IPS-15b (cell line): Measurements from ENCODE around the gene DOCK3.

Experiments used
- H3K27me3 ChIP-seq: one replicate; pipeline ENCODE4 v1.6.1; 2013; ENCODE audit warnings: low read length; ENCODE audit not compliant: control insufficient read depth, insufficient read depth
- H3K36me3 ChIP-seq: one replicate; pipeline ENCODE4 v1.6.1; 2013; ENCODE audit warnings: low read length; ENCODE audit not compliant: control insufficient read depth, insufficient read depth
- H3K4me1 ChIP-seq: one replicate; pipeline ENCODE4 v1.6.1; 2013; ENCODE audit warnings: mild to moderate bottlenecking, low read length; ENCODE audit not compliant: control insufficient read depth, insufficient read depth
- H3K4me3 ChIP-seq: one replicate; pipeline ENCODE4 v1.5.1; 2013; ENCODE audit warnings: low read depth, low read length
- H3K9ac ChIP-seq: one replicate; pipeline ENCODE4 v1.6.1; 2013; ENCODE audit warnings: low read depth, mild to moderate bottlenecking, low read length
- H3K9me3 ChIP-seq: one replicate; pipeline ENCODE4 v1.6.1; 2013; ENCODE audit warnings: mild to moderate bottlenecking, low read length; ENCODE audit not compliant: control insufficient read depth, insufficient read depth

The DOCK3 gene, protein sequence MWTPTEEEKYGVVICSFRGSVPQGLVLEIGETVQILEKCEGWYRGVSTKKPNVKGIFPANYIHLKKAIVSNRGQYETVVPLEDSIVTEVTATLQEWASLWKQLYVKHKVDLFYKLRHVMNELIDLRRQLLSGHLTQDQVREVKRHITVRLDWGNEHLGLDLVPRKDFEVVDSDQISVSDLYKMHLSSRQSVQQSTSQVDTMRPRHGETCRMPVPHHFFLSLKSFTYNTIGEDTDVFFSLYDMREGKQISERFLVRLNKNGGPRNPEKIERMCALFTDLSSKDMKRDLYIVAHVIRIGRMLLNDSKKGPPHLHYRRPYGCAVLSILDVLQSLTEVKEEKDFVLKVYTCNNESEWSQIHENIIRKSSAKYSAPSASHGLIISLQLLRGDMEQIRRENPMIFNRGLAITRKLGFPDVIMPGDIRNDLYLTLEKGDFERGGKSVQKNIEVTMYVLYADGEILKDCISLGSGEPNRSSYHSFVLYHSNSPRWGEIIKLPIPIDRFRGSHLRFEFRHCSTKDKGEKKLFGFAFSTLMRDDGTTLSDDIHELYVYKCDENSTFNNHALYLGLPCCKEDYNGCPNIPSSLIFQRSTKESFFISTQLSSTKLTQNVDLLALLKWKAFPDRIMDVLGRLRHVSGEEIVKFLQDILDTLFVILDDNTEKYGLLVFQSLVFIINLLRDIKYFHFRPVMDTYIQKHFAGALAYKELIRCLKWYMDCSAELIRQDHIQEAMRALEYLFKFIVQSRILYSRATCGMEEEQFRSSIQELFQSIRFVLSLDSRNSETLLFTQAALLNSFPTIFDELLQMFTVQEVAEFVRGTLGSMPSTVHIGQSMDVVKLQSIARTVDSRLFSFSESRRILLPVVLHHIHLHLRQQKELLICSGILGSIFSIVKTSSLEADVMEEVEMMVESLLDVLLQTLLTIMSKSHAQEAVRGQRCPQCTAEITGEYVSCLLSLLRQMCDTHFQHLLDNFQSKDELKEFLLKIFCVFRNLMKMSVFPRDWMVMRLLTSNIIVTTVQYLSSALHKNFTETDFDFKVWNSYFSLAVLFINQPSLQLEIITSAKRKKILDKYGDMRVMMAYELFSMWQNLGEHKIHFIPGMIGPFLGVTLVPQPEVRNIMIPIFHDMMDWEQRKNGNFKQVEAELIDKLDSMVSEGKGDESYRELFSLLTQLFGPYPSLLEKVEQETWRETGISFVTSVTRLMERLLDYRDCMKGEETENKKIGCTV (N-terminal part only)

DNA sequence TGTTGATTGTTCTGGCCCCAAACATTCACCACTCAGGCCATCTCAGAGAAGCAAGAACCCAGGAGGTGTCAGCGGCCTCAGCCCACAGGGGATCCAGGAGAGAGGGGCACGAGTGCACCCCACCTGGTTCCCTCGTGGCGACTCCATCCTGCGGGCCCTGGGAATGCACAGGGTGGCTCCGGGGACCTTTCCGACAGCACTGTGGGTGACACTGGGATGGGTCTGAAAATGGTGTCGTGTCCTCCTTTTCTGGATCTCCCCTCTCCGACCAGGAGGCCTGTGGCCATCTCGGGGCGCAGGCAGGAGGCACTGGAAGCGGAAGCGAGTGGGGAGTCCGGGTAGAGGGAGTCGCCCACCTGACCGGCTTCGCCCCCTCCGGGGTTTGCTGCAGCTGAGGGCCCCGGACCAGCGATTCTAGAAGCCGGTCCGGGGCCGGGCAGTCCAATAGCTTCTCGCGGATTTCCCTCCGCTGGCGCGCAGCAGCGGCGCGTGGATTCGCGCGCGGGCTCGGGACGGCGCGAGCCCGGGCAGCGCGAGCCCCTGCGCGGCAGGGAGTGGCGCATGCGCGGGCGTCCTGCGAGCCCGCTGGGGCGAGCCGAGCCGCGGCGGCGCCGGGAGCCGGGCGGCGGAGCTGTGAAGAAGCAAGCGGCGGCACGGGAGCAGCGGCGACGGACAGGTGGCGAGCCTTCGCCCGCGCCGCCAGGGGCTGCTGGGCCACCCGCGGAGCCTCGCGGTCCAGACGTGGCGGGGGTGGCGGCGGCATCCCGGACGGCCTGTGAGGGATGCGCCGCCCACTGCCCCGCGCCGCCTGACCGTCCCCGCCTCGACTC lies at the start of gene DOCK3:
TSS of gene DOCK3 (plus strand) at position 579 of the 830 bp plus-strand sequence. CDS start 337 bp downstream, outside the sequence.
- no peaks in the 10 kb centered on the region for H3K9me3 ChIP-seq
- peaks cover 4% of the 10 kb centered on the region for H3K4me1 ChIP-seq
- H3K36me3 ChIP-seq, result no peaks in the 10 kb centered on the region
- H3K27me3 ChIP-seq, result peaks cover 31% of the 10 kb centered on the region
- peak within 1 kb of the TSS; percentile 70 for H3K9ac ChIP-seq
- H3K4me3 ChIP-seq, result peak within 1 kb of the TSS; percentile 78

DNA sequence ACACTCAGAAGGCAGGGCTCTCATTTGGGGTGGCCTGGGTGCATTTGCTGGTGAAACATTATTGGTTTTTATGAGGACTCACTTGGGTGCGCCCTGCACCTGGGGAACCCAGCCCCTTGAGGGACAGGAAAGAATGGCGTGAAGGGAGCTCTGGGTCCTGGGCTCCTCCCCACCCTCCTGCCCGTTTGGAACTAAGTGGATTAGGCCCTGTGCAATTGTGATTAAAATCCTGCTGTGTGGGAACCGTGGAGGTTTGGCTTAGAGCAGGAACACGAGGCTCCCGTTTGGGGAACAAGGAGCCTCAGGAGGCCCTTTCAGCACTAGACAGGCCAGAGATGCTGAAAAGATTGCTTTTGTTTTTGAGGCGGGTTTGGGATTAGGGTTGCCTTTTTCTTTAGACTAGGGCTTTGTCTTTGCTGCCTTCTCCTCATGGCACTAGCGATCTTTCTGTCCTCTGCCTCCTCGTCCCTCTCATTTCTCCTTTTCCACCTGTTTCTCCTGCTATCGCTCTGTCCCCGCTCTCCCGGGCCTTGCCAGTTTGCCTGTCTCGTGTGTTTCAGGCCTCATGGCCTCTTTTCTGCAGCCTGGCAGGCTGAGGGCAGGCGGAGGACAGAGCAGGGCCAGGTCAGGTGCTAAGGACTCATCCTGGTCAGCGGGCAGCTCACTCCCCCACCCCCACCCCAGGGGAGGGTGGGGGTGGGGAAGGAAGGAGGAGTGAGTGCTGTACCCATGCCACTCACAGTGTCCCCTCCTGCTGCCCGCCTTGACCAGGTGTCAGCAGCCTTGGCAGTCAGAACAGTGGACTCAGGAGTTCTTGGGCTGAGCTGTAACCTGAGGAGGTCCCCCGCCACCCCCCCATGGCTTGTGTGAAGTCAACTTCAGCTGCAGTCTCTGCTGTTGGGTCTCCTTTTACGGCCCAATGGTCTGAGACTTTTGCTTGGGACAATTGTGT lies 49.2 kb upstream of the DOCK3 start:
- H3K4me1 ChIP-seq, result peaks cover 19% of the 10 kb centered on the region
- no peaks in the 10 kb centered on the region for H3K36me3 ChIP-seq
- H3K4me3 ChIP-seq, result no peak overlapping the region
- H3K9ac ChIP-seq, result no peak overlapping the region
- no peaks in the 10 kb centered on the region for H3K27me3 ChIP-seq
- H3K9me3 ChIP-seq, result no peaks in the 10 kb centered on the region

DNA sequence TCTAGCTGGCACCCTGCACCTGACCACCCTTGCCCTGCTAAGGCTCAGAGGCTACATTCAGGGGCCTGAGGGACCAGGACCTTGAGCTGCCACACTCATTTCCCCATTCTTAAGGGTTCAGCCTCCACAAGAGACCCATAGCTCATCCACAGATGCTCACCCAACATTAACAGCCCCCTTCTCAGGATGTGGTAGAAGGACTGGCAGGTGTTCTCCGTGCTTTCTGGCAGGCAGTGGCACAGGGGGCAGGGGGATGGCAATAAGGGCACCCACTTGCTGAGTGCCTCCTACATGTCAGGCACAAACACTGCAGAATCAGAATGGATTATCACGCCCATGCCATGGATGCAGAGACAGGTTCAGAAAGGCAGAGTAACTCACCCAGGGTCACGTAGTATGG lies 48.3 kb upstream of the DOCK3 start:
- H3K4me1 ChIP-seq, result peaks cover 19% of the 10 kb centered on the region
- H3K27me3 ChIP-seq, result no peaks in the 10 kb centered on the region
- H3K4me3 ChIP-seq, result no peak overlapping the region
- H3K9ac ChIP-seq, result no peak overlapping the region
- no peaks in the 10 kb centered on the region for H3K36me3 ChIP-seq
- no peaks in the 10 kb centered on the region for H3K9me3 ChIP-seq

DNA sequence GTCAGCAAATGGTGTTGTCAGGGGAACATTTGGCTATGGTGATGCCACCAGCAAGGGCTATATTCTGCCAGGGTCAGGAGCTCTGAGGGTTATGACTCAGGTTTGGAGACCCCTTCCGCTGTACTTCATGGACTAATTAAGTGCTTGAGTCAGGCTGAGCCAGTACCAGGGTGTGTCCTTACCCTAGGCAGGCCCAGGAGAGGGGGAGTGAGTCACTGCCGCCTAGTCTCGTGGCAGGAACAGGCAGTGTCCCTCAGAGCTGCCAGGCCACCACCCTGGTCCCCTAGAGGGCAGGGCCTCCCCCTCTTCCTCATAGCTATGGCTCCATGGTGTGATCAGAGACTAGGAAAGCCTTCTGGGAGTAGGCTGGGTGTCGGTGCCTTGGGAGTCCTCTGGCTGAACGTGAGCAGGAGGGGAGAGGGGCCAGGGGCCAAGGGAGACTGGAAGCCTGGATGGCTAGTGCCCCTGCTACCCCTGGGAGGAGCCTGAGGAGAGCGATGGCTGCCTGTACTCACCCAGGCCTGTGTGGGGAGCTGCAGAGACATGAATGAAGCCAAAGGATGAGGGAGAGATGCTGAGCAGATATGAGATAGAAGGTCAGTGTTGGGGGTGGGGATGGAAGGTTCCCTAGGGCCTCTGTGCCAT lies 47.2 kb upstream of the DOCK3 start:
- Histone ChIP-seq H3K4me1 (peaks cover 19% of the 10 kb centered on the region), H3K9me3 (no peaks in the 10 kb centered on the region), H3K9ac (peak overlapping the region; percentile 65), H3K36me3 (no peaks in the 10 kb centered on the region), H3K4me3 (no peak overlapping the region), H3K27me3 (no peaks in the 10 kb centered on the region)

DNA sequence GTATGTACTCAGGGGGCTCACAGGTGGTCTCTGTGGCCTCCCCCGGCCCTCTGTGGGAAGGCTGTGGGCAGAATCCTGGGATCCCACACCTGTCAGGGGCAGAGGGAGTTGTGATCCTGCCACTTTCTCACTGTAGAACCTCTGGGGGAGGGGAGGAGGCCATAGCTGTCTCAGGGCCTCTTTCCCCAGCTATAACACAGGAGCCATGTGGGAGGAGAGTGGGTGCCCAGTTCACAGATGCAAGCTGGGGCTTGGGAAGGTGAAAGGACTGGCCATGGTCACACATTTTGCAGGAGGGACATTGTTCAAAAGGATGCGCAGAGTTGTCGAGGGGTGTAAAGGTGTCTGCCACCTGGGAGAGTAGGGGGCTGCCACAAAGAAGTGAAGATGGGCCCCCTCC lies 46.1 kb upstream of the DOCK3 start:
- Histone ChIP-seq H3K9me3 (no peaks in the 10 kb centered on the region), H3K9ac (no peak overlapping the region), H3K27me3 (no peaks in the 10 kb centered on the region), H3K4me3 (no peak overlapping the region), H3K4me1 (peaks cover 19% of the 10 kb centered on the region), H3K36me3 (no peaks in the 10 kb centered on the region)

DNA sequence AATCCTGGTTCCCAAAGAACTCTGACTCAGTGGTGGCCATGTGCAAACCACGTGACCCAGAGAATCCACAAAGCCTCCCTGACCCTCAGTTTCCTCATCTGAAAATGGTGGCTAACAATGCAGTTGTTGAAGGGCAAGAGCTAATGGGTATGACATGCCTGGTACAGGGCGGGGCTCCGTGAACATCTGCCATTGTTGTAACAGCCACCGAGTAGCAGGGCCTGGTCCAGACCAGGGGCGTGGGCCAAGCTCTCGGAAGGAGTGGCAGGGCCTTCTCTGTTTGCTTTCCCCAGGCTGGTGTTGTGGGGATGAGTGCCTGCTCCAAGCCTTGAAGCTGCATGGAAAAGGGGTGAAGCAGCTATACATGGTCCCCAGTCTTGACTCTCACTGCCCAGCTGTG lies 44.3 kb upstream of the DOCK3 start:
- H3K27me3 ChIP-seq, result no peaks in the 10 kb centered on the region
- H3K4me1 ChIP-seq, result peaks cover 10% of the 10 kb centered on the region
- H3K36me3 ChIP-seq, result no peaks in the 10 kb centered on the region
- no peaks in the 10 kb centered on the region for H3K9me3 ChIP-seq
- no peak overlapping the region for H3K9ac ChIP-seq
- no peak overlapping the region for H3K4me3 ChIP-seq

DNA sequence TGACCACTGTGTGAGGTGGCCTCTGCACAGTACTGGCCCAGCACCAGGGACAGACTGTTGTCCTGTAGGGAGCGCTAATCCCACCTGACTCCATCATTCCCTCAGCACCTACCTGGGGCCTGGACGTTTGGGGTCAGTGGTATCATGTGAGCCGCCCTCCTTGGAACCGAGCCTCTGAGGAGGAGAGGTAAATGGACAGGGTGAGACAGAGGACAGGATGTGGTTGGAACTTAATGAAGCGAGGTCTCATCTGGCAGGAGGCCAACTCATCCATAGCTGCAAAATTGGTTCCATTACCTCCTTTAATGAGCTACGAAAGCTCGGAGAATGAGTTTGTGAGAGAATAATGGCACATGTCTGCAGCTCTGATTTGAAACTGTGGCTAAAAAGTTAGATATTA lies 43.9 kb upstream of the DOCK3 start:
- no peak overlapping the region for H3K4me3 ChIP-seq
- no peaks in the 10 kb centered on the region for H3K36me3 ChIP-seq
- no peaks in the 10 kb centered on the region for H3K27me3 ChIP-seq
- no peaks in the 10 kb centered on the region for H3K9me3 ChIP-seq
- H3K9ac ChIP-seq, result no peak overlapping the region
- H3K4me1 ChIP-seq, result peaks cover 7% of the 10 kb centered on the region

DNA sequence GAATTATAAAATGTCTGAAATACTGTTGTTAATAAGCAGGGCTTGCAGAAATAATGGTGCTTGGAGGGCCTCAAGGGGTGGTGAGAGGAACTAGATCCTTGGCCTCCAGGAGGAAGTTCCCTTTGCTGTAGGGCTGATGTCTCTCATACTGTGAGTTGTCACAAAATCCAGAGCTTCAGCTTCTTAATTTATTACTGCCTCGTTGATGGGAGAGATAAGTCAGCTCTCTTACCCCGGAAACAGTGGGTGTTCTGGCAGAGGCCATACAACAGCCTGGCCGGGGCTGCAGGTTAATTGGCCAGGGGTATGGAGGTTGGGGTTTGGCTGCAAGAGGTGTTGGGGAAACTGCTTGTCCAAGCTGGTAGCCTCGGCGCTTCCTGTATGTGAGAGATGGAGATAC lies 42.3 kb upstream of the DOCK3 start:
- Histone ChIP-seq H3K9me3 (no peaks in the 10 kb centered on the region), H3K4me1 (peaks cover 7% of the 10 kb centered on the region), H3K4me3 (no peak overlapping the region), H3K27me3 (no peaks in the 10 kb centered on the region), H3K9ac (no peak overlapping the region), H3K36me3 (no peaks in the 10 kb centered on the region)

DNA sequence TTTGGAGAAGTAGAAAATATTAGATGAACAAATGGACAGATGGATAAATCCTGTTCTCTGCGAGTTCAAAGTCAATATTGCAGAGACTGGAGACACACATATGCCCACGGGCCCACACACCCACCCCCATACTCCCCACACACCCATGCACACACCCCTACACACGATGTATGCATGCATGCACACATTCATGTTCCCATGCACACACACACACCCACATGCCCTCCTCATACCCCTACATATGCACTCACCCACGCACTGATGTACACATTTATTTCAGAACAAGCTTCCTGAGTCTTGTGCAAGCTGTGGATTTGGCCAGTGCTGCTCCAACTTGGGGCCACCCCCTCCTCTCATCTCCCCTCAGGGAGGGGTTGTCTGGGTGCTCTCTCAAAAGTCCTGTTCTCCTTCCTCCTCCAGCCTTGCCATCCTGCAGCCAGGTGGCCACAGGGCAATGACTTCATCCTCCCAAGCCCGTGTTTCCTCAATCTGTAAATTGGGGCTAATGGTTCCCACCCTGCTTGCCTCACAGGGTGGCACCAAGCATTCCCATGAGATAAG lies 41.4 kb upstream of the DOCK3 start:
- H3K9ac ChIP-seq, result no peak overlapping the region
- peaks cover 3% of the 10 kb centered on the region for H3K4me1 ChIP-seq
- H3K4me3 ChIP-seq, result no peak overlapping the region
- no peaks in the 10 kb centered on the region for H3K36me3 ChIP-seq
- no peaks in the 10 kb centered on the region for H3K27me3 ChIP-seq
- H3K9me3 ChIP-seq, result no peaks in the 10 kb centered on the region

DNA sequence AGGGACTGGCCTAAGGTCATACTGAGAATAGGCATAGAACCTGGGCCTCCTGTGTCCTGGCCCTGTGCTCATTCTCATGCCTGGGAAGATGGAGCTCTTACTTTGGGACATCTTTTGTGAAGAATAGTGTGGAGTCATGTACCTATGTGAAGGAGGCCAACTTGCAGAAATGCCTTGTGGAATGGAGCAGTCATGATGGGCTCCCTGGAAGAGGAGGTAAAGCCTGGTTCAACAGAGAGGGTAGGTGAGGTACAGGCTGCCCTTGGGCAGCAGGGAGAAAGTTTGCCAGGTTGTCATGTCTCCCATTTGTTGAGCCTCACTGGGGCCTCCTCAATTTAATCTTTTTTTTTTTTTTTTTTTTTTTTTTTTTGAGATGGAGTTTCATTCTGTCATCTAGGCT lies 39.7 kb upstream of the DOCK3 start:
- H3K4me1 ChIP-seq, result peaks cover 5% of the 10 kb centered on the region
- H3K27me3 ChIP-seq, result no peaks in the 10 kb centered on the region
- H3K9me3 ChIP-seq, result no peaks in the 10 kb centered on the region
- no peak overlapping the region for H3K4me3 ChIP-seq
- no peaks in the 10 kb centered on the region for H3K36me3 ChIP-seq
- no peak overlapping the region for H3K9ac ChIP-seq
